ENCODE results near the gene MORN1.

MORN1 gene

DNA sequence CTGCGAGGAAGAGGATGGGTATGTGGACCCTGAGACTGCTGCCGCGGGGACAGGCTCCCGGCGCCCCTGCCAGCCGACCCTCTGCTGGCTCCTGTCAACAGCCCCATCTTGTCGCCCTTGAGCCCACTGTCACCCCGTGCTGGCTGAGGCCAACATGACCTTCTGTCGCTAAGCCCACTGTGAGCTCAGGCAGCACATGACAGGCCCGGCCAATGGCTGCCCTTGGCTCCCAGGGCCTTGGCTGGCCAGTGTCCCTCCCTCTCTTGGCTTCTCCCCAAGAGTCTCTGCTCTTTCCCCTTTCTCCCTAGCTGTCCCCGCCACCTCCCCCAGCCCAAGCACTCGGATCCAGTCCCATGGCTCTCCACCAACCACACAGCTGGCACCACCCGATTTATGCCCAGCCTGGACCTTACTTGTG, 17.5 kb upstream of the MORN1 start:
- ChIA-PET POLR2A (ENCODE audit: low non-redundant PET) (interaction anchor here (1.3 kb wide), 1 partner anchor 9 kb away, joined by 3 read pairs; no protein-coding TSS in a partner anchor), CTCF (interaction anchor here (0.7 kb wide), 2 partner anchors 8 to 89 kb away, joined by 3 to 5 read pairs; no protein-coding TSS in a partner anchor)
- no peak for DNase-seq (ENCODE audit: low spot score)
- TF ChIP-seq, protein P1, sequence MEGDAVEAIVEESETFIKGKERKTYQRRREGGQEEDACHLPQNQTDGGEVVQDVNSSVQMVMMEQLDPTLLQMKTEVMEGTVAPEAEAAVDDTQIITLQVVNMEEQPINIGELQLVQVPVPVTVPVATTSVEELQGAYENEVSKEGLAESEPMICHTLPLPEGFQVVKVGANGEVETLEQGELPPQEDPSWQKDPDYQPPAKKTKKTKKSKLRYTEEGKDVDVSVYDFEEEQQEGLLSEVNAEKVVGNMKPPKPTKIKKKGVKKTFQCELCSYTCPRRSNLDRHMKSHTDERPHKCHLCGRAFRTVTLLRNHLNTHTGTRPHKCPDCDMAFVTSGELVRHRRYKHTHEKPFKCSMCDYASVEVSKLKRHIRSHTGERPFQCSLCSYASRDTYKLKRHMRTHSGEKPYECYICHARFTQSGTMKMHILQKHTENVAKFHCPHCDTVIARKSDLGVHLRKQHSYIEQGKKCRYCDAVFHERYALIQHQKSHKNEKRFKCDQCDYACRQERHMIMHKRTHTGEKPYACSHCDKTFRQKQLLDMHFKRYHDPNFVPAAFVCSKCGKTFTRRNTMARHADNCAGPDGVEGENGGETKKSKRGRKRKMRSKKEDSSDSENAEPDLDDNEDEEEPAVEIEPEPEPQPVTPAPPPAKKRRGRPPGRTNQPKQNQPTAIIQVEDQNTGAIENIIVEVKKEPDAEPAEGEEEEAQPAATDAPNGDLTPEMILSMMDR (conservative IDR thresholded peaks at IDR 0.05; ENCODE audit: low read depth): no peak
- H3K27ac ChIP-seq: peak overlapping the region; percentile 4; the same call in 1 of the 2 replicates

DNA sequence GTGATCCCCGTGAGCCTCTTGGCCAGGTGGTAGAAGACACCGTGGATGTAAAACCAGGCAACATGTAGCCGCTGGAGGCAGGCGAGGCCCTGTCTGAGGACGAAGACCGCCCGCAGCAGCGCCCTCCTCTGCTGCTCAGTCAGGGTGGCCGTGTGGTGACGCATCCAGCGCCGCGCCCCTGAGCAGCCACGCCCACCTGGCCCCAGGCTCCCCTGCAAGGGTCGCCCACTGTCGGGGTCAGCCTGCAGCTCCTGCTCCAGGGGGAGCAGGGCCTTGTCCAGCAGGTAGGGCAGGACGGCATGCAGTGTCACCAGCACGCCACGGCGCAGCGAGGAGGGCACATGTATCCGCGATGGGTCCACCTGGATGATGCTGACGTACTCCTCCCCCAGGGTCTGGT, 17.1 kb upstream of the MORN1 start:
- DNase-seq (ENCODE audit: low spot score): no peak
- ChIA-PET CTCF (no interaction called here), POLR2A (ENCODE audit: low non-redundant PET) (interaction anchor here (1.3 kb wide), 1 partner anchor 9 kb away, joined by 3 read pairs; no protein-coding TSS in a partner anchor)
- TF ChIP-seq, protein P1 (conservative IDR thresholded peaks at IDR 0.05; ENCODE audit: low read depth): no peak
- H3K27ac ChIP-seq: peak overlapping the region; percentile 59

DNA sequence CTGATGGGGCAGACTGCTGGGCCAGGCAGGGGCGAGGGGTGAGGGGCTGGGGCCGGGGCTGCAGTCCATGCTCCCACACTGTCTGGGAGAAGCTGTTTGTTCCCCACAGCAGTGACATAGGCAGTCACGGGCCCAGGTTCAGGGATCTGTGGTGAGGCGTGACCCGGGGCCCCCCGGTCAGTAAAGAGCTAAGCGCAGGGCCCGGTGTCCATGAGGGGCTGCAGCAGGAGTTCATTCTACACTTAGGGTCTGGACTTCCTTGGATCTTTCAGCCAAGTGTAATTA, 16.6 kb upstream of the MORN1 start:
- peak overlapping the region; percentile 59 for H3K27ac ChIP-seq
- DNase-seq (ENCODE audit: low spot score): no peak
- POLR2A ChIA-PET (ENCODE audit: low non-redundant PET): interaction anchor here (1.3 kb wide), 1 partner anchor 8 kb away, joined by 3 read pairs; no protein-coding TSS in a partner anchor
- TF ChIP-seq, protein P1 (conservative IDR thresholded peaks at IDR 0.05; ENCODE audit: low read depth): no peak
- CTCF ChIA-PET: no interaction called here

DNA sequence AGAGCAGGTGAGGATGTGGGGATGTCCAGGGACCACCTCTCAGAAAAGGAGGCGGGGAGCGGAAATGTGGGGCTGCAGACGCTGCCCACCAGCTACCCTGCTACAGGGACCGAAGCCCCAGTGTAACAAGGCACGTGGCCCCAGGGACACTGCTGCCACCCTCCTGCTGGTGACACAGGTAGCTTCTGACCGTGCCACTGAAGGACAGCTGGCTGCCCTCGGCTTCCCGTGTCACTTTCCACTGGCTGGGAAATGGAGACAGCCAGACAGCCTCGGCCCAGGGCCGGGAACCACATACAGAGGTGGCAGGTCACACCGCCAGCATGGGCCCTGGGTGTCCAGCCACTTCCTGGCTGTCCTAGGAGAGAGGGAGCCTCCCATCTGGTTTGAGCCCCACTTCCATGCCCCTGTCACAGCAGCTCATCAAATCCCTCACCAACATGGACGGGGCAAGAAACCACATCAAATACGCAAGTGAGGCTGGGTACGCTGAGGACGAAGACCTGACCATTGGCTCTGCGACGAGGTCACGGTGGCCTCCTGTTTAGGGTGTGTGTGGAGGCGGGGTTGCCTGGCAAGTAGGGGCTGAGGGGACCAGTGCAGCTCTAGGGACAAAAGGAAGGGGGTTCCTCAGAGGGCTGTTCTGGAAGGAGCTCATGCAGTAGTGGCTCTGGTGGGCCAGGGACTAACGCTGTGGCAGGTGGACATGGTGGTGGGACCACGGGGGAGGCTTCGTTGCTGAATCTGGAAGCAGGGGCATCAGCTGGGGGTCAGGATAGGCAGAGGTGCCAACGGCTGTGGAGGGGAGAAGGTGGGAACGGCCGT, 16.0 kb upstream of the MORN1 start:
- ChIA-PET POLR2A (ENCODE audit: low non-redundant PET) (no interaction called here), CTCF (interaction anchor here (0.7 kb wide), 1 partner anchor 117 kb away, joined by 4 read pairs; no protein-coding TSS in a partner anchor)
- TF ChIP-seq, protein P1 (conservative IDR thresholded peaks at IDR 0.05; ENCODE audit: low read depth): no peak
- no peak for DNase-seq (ENCODE audit: low spot score)
- peak overlapping the region; percentile 59 for H3K27ac ChIP-seq

DNA sequence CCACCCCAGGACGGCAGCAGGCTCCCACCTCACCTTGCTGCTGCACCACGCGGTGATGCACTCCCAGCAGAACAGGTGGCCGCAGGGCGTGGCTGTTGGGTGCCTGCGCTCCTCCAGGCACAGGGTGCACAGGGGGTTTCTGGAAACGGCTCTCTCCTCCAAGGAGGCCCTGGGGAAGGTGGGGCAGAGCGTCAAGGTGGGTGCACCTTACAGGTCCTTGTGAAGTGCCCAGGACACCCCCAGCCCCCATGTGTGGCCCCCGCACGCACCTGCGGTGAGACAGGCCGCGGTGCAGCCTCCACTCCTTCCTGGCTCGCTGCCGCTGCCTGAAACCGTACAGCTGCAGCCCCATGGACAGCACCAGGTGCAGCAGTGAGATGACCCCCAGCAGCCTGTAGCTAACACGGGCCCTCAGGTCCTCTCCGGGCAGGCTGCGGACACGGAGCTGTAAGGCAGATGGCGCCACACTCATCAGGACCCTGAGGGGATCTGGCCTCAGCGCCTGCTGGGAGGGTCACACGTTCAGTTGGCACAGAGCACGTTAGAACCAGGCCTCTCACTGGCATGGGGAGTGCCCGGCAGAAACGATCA, 15.2 kb upstream of the MORN1 start:
- POLR2A ChIA-PET (ENCODE audit: low non-redundant PET): no interaction called here
- TF ChIP-seq, protein P1 (conservative IDR thresholded peaks at IDR 0.05; ENCODE audit: low read depth): no peak
- H3K27ac ChIP-seq: peak overlapping the region; percentile 59
- no peak for DNase-seq (ENCODE audit: low spot score)
- CTCF ChIA-PET: interaction anchor here (0.6 to 0.7 kb wide), 2 partner anchors 74 to 118 kb away, joined by 3 to 4 read pairs; no protein-coding TSS in a partner anchor

DNA sequence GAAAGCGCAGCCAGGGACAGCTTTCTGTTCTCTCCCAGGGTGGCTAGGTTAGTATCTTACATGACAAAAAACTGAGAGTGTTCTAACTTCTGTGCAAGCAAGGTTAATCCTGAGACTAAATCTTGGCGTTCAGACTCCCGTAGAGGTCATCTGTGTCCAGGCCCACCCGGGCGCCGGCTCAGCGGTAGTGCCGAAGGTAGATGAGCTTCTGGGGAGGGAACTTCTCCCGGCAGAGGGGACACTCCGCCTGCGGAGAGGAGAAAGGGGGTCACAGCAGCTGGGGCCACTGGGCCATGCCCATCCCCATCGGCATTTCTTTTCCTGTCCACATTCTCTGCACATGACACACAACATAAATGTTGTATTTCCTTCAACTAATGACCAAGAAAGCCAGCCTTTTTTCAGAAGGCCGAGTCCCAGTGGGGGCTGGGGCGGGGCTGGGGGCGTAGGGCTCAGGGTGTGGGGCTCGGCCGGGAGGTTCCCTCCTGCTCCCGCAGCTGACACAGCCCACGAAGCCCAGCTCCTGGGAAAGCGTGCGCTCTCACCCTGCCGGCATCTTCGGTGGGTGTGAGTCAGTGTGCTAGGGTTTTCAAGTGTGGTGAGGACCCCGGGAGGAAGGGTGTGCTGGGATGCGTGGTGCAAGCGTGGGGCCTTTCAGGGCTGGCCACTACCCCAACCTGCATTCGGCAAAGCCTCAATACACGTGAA, 14.4 kb upstream of the MORN1 start:
- H3K27ac ChIP-seq: peak overlapping the region; percentile 59
- CTCF ChIA-PET: no interaction called here
- POLR2A ChIA-PET (ENCODE audit: low non-redundant PET): no interaction called here
- TF ChIP-seq, protein P1 (conservative IDR thresholded peaks at IDR 0.05; ENCODE audit: low read depth): no peak
- DNase-seq (ENCODE audit: low spot score): no peak

Data from RWPE1 (cell line).